Gastroesophageal sphincter (tissue), 3 donors: ENCODE measurements around the gene RANBP17.

Experiments
- EP300 ChIP-seq: sonication (generic); formaldehyde crosslinking; IDR thresholded peaks from one replicate; pipeline ENCODE4 v1.6.1; 2017; ENCODE audit warnings: antibody characterized with exemption, mild to moderate bottlenecking
- POLR2AphosphoS5 ChIP-seq: sonication (generic); formaldehyde crosslinking; IDR thresholded peaks from one replicate; pipeline ENCODE4 v1.6.1; 2017; ENCODE audit warnings: antibody characterized with exemption
- TF ChIP-seq, protein P1 (sequence below), 4 experiments: fragments of 200-600 bp in 2 of 4; fragments of 450-650 bp in 2 of 4; sonication (generic) in 1 of 4; IDR thresholded peaks; one replicate each; pipeline ENCODE4 v1.5.1; 2017 to 2019; ENCODE audit warnings: antibody characterized with exemption in 4 of 4, mild to moderate bottlenecking in 2 of 4, moderate library complexity in 2 of 4

DNA sequence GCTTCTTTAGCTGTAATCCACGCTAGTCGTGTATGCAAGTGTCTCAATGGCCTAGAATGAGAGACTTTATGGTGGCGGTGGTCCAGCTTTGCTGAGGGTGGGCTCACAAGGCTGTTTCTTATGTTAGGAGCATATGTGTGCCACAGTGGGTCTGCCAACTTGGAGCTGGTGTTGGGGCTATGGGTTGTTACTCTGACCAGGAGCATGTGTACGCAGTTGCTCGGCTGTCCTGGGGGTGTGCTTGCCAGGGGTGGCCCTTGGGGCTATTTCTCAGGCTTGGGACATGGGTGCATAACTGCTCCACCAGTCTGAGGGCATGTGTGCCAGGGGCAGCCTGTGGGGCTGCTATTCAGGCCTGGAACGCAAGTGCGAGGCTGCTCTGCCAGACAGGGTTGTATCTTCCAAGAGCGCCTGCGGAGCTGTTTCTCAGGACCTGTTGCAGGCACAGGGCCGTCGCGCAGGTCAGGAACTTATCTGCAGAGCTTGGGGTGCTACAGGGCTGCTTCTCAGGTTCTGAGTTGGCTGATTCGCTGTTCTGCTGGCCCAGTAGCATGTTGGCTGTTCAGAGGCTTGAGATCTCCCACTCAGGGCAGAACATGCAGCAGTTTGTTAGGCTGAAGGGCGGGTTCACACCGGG lies 259.3 kb downstream of the RANBP17 start:
- TF ChIP-seq POLR2AphosphoS5 (no peak), EP300 (no peak)
- TF ChIP-seq, protein P1, sequence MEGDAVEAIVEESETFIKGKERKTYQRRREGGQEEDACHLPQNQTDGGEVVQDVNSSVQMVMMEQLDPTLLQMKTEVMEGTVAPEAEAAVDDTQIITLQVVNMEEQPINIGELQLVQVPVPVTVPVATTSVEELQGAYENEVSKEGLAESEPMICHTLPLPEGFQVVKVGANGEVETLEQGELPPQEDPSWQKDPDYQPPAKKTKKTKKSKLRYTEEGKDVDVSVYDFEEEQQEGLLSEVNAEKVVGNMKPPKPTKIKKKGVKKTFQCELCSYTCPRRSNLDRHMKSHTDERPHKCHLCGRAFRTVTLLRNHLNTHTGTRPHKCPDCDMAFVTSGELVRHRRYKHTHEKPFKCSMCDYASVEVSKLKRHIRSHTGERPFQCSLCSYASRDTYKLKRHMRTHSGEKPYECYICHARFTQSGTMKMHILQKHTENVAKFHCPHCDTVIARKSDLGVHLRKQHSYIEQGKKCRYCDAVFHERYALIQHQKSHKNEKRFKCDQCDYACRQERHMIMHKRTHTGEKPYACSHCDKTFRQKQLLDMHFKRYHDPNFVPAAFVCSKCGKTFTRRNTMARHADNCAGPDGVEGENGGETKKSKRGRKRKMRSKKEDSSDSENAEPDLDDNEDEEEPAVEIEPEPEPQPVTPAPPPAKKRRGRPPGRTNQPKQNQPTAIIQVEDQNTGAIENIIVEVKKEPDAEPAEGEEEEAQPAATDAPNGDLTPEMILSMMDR (IDR thresholded peaks at IDR 0.05), result no peak
